ENCODE results near the gene ATXN7L3B. TPM values are rescaled to one million over a fixed set of nuclear protein-coding genes. Genes with fewer than 3 reads are reported as not detected.

Gene ATXN7L3B
- polyA plus RNA-seq, 2 of the 4 experiments (the other 2 are of a cell fraction): 18.1 to 32.8 TPM

- ChIA-PET CTCF (no interaction called here), POLR2A (no interaction called here)
- no peak for DNase-seq (ENCODE audit: low read depth in 1 of 2, low spot score in 1 of 2)
- Histone ChIP-seq H3K4me1 (no peaks in the 10 kb centered on the region), H3K4me3 (no peak overlapping the region), H3K4me2 (no peak overlapping the region), H3K9me3 (no peaks in the 10 kb centered on the region), H3K27ac (no peak overlapping the region)
- no peak for TF ChIP-seq CHD4 (IDR thresholded peaks at IDR 0.05; ENCODE audit: borderline replicate concordance)
- TF ChIP-seq CHD2 (IDR thresholded peaks at IDR 0.05; ENCODE audit: low read length, partially characterized antibody): no peak
- TF ChIP-seq EP300 (IDR thresholded peaks at IDR 0.05): no peak
- TF ChIP-seq FOSL2 (IDR thresholded peaks at IDR 0.05): no peak
- TF ChIP-seq FOSL2 (CRISPR knock-in tag; IDR thresholded peaks at IDR 0.05): no peak
- no peak for TF ChIP-seq MAX (IDR thresholded peaks at IDR 0.05)
- TF ChIP-seq REST (IDR thresholded peaks at IDR 0.05): no peak
- FAIRE-seq: no peak
- no peak for ATAC-seq
Measured at GRCh38 chr12:74563927-74564326, 26.3 kb downstream of the ATXN7L3B start.

GRCh38 chr12:74578486-74578885 lies 40.9 kb downstream of the ATXN7L3B start:
- H3K9me3 ChIP-seq: no peaks in the 10 kb centered on the region
- no peak overlapping the region for H3K4me2 ChIP-seq
- 40% methylated on average over 2 of the region's 2 CpGs for WGBS (ENCODE audit: missing lambda C conversion rate)
- ChIA-PET CTCF (no interaction called here), POLR2A (no interaction called here)
- TF ChIP-seq JUNB (IDR thresholded peaks at IDR 0.05) (no peak), RARB (CRISPR knock-in tag; IDR thresholded peaks at IDR 0.05) (no peak)
- H3K4me1 ChIP-seq: no peaks in the 10 kb centered on the region
- H3K27ac ChIP-seq: no peak overlapping the region
- ATAC-seq: no peak
- H3K4me3 ChIP-seq: no peak overlapping the region
- no peak for DNase-seq (ENCODE audit: low read depth in 1 of 2, low spot score in 1 of 2)
- FAIRE-seq: no peak

- FAIRE-seq (no peak), DNase-seq (ENCODE audit: low read depth in 1 of 2, low spot score in 1 of 2) (no peak), ATAC-seq (no peak)
- no peak for TF ChIP-seq RAD21 (conservative IDR thresholded peaks at IDR 0.05 in 1 of 2, IDR thresholded peaks at IDR 0.05 in 1 of 2)
- no peak for TF ChIP-seq NPAS2 (CRISPR knock-in tag; IDR thresholded peaks at IDR 0.05; ENCODE audit: borderline replicate concordance)
- H3K9me3 ChIP-seq: no peaks in the 10 kb centered on the region
- H3K4me2 ChIP-seq: no peak overlapping the region
- H3K27ac ChIP-seq: no peak overlapping the region
- WGBS (ENCODE audit: missing lambda C conversion rate): 76% methylated on average over 1 of the region's 1 CpG
- ChIA-PET POLR2A (no interaction called here), CTCF (no interaction called here)
- H3K4me1 ChIP-seq: no peaks in the 10 kb centered on the region
- H3K4me3 ChIP-seq: no peak overlapping the region
Measured at GRCh38 chr12:74579446-74579845, 41.8 kb downstream of the ATXN7L3B start.

- no peaks in the 10 kb centered on the region for H3K4me1 ChIP-seq
- no peak overlapping the region for H3K27ac ChIP-seq
- no peak for TF ChIP-seq BHLHE40 (IDR thresholded peaks at IDR 0.05; ENCODE audit: low read depth, low read length)
- TF ChIP-seq CHD4 (IDR thresholded peaks at IDR 0.05; ENCODE audit: borderline replicate concordance): no peak
- no peak for TF ChIP-seq RCOR1 (IDR thresholded peaks at IDR 0.05; ENCODE audit: low read depth, low read length)
- TF ChIP-seq ZFP36 (IDR thresholded peaks at IDR 0.05; ENCODE audit: borderline replicate concordance, partially characterized antibody): no peak
- TF ChIP-seq JUN (IDR thresholded peaks at IDR 0.05): no peak
- TF ChIP-seq HEYL (CRISPR knock-in tag; IDR thresholded peaks at IDR 0.05): no peak
- no peak for TF ChIP-seq HOXB13 (CRISPR knock-in tag; IDR thresholded peaks at IDR 0.05; ENCODE audit: low read depth)
- TF ChIP-seq ZSCAN20 (CRISPR knock-in tag; IDR thresholded peaks at IDR 0.05): no peak
- TF ChIP-seq CHD2 (IDR thresholded peaks at IDR 0.05; ENCODE audit: low read length, partially characterized antibody): no peak
- no peak for TF ChIP-seq RARB (CRISPR knock-in tag; IDR thresholded peaks at IDR 0.05)
- no peak for TF ChIP-seq KDM1A (IDR thresholded peaks at IDR 0.05; ENCODE audit: low read depth)
- no peak for TF ChIP-seq ZNF302 (CRISPR knock-in tag; IDR thresholded peaks at IDR 0.05)
- no peak for TF ChIP-seq ZC3H11A (IDR thresholded peaks at IDR 0.05)
- no peak for TF ChIP-seq BCL3 (IDR thresholded peaks at IDR 0.05)
- TF ChIP-seq FOXS1 (CRISPR knock-in tag; IDR thresholded peaks at IDR 0.05): no peak
- no peak for TF ChIP-seq CEBPB (IDR thresholded peaks at IDR 0.05)
- no peak for TF ChIP-seq RAD21 (conservative IDR thresholded peaks at IDR 0.05 in 1 of 2, IDR thresholded peaks at IDR 0.05 in 1 of 2)
- TF ChIP-seq MAX (IDR thresholded peaks at IDR 0.05): no peak
- TF ChIP-seq TP53 (CRISPR knock-in tag; IDR thresholded peaks at IDR 0.05): no peak
- TF ChIP-seq SREBF2 (IDR thresholded peaks at IDR 0.05): no peak
- 3% methylated on average over 1 of the region's 1 CpG for WGBS (ENCODE audit: missing lambda C conversion rate)
- H3K9me3 ChIP-seq: no peaks in the 10 kb centered on the region
- ChIA-PET CTCF (no interaction called here), POLR2A (no interaction called here)
- ATAC-seq (no peak), DNase-seq (ENCODE audit: low read depth in 1 of 2, low spot score in 1 of 2) (no peak), FAIRE-seq (no peak)
- no peak overlapping the region for H3K4me3 ChIP-seq
- no peak overlapping the region for H3K4me2 ChIP-seq
Measured at GRCh38 chr12:74579981-74580380, 42.3 kb downstream of the ATXN7L3B start.

Measured in A549 (cell line).